Activated CD4-positive, CD25-positive, alpha-beta regulatory T cell treated with anti-CD3 and anti-CD28 coated beads, Interleukin-2, amount 50 U/mL, for 72 hours (primary cell): ENCODE measurements around the gene FAM131B.
"Not testable (repeated sequence)": the region's sequence is repeated elsewhere in the genome, so short reads cannot be mapped to it uniquely, and the experiment has no call there.

Experiments
- DNase-seq: peaks from one replicate; pipeline ENCODE4 v3.0.0; 2021

FAM131B gene

DNA sequence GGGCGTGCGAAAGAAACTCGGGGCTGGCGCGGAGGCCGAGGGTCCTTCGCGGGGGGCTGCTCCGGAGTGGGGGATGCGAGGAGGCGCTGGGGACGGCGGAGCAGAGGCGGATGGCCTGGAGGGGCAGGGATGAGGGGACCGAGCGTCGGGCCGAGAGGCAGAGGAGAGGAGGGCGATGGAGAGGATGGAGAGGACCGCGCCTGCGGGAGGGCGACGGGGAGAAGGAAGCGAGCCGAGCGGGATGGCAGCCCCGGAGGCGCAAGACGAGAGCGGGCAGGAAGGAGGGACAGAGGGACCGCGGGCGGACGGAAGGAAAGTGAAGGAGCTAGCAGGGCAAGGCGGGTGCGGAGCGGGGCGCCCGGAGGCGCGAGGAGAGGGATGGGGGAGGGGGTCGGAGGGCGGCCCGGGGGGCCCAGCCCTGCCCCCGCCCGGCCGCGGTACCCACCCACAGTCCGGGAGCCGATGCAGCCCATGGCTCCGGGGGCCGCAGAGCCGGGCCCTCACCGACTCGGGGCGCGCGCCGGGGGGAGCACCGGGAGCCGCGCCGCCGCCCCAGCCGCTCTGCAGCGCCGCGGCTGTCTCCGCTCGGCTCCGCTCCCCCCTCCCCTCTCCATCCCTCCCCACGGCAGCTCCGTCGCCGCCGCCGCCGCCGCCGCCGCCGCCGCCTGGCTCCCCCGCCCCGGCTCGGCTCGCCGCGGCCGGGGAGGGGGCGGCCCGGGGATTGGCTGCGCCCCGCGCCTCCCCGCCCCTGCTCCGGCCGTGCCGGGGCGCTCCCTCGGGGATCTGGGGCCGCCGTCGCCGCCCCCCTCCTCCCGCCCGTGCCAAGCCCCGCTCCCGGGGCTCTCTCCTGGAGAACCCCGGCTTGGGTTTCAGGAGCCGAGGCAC, at the start of gene FAM131B:
Gene FAM131B, minus strand, starts transcription at position 583 of the 885 bp plus-strand sequence. Its CDS starts 110 bp downstream, at position 473.
- DNase-seq, result no peak

DNA sequence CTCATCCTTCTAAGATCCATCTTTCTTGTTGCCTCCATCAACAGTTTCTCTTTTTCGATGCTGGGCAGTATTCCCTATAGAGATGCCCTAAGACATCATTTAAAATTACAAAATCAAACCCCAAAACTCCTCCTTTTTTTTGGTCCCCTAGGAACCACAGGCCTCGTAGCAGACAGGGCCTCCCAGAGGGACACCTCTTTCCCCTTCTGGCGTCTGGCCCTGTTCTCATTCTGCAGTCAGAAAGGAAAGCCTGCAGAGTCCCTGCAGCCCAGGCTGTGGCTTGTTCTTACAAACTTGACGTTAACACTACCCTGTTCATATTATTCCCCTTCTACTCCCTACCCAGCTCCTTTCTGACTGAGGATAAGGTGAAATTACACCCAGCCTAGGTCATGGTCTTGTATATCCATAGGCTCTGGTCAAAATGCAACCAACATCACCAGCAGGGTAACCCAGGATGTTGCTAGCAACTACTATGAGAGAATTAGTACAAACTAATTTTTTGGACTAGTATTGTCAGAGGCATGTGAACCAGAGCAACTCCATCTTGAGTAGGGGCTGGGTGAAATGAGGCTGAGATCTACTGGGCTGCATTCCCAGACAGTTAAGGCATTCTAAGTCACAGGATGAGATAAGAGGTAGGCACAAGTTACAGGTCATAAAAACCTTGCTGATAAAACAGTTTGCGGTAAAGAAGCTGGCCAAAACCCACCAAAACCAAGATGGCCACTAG, 49.6 kb upstream of the FAM131B start:
- no peak for DNase-seq

DNA sequence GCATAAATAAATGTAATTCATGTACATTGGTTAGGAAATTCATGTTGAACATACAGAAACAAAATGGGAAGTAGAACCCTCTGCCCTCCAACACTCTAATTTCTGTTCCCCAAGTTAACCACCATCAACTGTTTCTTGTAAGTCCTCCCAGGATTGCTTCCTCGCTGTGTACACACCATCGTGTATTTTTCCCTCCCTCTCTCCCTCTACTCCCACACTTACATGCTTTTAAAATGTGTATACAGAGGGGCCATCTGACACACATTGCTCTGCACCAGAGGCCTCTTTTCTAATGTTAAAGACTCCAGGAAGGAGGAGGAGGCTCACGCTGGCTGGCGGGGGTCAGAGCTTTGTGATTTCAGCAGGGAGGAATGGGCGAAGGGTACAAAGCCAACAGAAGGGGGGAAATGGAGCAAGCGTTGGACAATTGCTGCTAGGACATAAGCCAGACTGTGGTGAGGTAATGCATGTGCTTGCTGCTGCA, 48.0 kb upstream of the FAM131B start:
- DNase-seq, result no peak

DNA sequence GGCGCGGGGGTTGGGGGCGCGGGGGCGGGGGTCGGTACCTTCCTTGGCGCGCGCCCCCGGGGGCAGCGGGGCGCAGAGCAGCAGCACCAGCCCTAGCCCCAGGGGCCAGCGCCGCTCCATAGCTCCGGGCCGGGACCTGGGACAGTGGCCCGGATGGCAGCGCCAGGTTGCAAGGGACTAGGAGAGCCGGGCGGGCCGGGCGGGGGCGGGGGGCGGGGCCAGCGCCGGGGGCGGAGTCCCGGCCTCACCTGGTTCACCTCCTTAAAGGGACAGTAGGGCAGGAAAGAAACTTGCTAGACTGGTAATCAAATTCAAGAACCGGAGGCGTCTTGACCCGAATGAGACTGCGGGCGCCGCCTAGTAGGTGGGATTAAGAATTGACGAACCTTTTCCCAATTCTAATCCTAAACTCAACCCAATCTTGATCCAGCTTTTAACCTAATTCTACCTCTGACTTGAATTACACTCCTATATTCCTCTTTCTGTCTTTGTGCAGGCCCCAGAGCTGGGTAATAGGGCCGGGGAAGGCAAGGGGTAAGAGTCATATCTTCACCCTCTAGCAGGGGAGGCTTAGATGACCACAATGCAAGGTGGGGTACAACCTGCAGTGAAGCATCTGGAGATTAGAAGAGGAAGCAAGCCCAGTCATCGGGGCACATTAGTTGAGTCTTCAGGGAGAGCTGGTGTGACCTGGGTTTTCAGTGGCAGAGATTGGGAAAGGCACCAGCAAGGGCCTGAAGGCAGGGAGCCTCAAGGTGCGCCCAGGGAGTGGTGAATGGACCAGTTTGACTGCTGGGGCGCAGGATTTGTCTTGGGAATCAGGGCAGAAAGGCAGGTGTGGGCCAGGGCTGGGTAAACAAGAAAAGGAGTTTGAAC, 46.4 kb upstream of the FAM131B start, which contains the start of gene EPHA1:
Gene EPHA1, minus strand, starts transcription at position 171 of the 876 bp plus-strand sequence. Its CDS starts 51 bp downstream, at position 120.
- DNase-seq, result no peak

DNA sequence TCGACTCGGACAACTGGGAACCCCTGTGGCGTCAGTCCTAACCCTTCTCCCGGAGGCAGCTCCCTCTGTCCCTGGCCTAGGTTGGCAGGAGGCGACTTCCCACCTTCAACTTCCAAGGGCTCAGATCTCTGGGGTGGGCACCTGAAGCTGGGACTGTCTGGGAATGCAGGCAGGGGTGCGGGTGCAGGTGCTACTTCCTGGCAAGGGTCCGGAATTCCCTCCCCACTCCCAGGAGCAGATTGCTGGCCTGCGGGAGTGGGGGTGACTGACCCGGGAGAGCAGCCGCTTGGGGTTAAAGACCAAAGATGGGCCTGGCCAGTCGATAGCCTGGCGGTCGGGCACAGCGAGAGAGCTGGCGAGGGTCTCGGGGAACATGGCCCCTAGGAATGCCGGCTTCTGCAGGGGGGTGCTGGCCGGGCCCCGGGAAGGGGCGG, 45.8 kb upstream of the FAM131B start:
- no peak for DNase-seq

DNA sequence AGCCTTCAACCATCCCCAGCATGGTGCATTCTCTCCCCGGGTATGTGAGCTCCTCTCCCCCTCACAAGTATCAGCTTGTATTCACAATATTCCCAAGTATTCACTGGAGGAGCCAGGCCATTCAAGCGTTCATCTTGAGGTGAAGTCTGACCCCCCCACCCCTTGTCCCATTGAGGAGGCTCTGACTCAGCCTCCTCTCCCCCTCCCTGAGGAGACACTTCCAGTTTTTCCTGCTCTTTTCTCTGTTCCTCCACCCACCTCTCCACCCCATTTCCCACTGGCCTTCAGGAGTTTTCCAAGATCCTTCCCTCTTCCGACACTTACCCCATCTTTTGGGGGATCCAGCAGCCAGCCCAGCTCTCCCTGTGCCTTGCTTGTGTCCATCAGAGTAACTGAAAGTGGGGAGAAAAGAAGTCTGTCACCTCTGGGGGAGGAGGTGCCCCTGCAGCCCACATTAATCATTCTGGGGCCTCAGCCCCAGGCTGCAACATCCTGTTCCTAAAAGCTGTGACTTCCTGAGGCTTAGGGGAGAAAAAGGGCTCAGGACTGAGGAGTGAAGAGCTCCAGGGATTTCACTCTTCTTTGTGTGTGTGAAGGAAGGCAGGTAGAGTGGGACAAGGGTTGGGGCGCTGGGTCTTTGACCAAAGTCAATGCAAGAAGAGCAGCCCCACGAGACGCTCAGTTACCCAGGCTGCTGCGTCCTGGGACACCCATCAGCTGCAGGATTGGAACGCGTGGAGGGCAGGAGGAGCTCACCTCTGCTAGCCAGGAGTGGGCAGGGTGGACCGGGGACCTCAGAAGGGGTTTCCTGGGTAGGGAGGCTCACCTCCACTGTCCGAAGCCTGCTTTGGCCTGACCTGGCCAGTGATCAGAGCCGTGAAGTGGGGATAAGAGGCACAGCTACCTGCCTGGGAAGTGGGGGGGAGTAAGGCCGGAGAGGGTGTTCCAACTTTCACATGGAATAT, 45.1 kb upstream of the FAM131B start:
- no peak for DNase-seq

DNA sequence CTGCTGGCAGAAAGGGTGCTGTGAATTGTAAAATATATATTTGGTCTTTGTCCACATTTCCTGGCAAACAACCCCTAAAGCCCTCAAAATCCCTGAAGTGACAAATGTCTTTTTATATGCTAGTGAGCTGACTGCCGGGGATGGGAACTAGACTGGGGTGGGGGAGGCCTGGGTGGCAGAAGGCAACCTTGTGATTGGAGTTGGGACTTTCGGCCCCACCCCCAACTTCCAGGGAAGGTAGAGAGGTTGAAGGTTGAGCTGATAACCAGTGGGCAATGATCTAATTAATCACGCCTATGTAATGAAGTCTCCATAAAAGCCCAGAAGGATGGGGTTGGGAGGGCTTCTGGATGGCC, 43.5 kb upstream of the FAM131B start:
- DNase-seq, result no peak

DNA sequence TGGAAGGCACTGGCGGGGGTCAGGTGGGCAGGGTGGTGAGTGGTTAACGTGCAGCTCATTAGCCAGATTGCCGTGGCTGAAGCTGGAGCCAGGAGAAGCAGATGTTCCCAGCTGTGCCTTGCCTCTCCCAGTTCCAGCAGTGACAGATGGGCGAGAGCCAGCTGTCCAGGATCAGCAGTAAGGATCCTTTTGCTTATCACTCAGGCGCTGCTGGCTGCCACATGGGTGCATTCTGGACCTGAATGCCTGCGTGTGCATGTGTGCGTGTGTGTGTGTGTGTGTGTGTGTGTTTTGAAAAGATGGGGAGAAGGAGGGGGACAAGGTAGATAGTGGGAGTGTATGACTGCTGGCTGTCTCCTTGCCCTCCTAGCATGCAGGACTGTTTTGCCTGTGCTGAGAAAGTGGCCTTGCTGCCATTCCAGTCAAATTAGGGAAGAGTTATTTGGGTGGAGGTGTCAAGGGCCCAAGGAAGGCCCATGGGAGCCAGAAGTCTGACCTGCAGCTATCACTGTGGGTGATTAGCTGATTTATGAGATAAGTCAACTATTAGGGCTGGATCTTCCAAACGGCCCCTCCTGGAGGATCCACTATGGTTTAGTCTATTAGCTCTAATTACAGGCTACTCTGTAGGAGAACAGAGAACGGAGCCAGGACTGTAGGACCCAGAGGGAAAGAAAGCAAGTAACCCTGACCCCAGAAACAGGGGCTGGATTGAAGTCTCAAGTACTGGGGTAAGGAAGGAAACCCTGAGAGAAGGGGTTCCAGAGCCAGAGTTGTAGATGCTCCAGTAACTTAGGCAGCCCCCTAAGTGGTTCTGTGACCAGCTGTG, 42.9 kb upstream of the FAM131B start:
- DNase-seq, result no peak

DNA sequence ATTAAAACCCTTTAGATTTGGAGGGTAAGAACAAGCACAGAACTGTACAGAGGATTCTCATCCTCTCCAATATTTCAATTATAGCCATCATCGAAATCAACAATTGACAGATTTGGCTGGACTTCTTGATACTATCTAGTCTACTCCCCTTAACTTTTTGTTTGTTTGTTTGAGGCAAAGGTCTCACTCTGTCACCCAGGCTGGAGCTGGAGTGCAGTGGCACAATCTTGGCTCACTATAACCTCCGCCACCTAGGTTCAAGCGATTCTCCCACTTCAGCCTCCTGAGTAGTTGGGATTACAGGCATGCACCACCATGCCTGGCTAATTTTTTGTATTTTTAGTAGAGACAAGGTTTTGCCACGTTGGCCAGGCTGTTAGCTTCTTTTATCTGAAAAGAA, 39.7 kb upstream of the FAM131B start:
- not testable (repeated sequence) for DNase-seq

DNA sequence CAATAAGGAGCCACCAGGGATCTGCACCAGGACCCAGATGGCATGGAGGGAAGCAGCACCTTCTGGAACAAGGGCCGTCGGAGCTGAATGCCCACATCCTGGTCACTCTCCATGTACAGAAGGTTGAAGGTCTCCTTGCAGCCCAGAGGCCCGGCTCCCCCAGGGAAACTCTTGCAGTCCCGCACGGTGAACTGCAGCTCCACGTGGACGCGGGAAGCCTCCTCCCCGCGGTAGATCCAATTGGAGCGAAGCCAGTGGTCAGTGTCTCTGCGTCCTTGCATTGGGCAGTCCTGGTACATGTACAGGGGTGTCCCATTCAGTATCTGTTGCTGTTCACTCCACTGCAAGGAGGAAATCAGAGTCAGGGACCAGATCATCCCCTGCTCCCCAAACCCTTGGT, 38.8 kb upstream of the FAM131B start:
- DNase-seq, result no peak

DNA sequence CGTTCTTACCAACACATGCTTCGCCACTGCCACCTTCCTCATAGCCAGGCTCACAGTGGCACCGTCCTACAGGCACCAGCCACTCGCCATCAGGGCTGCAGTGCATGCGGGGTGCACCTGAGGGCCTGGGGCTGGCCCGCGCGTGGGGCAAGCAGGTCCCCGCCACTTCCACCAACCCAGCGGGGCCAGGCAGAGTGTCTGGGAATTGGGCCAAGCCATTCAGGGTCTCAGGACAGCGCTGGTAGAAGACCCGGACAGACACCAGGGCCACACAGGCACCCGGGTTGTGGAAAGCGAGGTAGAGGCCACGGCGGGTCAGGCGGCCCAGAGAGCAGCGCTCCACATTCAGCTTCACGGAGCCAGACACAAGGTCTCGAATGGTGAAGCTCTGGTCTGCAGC, 37.1 kb upstream of the FAM131B start:
- DNase-seq, result no peak

DNA sequence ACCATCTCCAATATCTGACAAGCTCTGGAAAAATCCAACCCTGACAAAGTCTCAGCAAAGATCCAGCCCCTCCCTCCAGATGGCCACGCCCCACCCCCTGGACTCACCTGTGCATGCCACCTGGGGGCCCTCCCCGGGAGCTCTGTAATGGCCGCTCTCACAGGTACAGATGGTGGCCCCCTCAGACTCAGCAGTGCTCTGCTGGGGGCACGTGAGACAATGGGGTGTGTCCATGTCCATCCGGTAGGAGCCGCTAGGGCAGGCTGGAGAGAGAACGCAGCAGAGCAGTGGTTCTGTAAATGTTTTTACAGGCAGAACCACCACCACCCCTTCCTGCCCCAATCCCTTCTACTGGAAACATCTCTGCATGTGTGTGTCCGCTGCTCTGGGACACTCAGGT, 36.6 kb upstream of the FAM131B start:
- no peak for DNase-seq

DNA sequence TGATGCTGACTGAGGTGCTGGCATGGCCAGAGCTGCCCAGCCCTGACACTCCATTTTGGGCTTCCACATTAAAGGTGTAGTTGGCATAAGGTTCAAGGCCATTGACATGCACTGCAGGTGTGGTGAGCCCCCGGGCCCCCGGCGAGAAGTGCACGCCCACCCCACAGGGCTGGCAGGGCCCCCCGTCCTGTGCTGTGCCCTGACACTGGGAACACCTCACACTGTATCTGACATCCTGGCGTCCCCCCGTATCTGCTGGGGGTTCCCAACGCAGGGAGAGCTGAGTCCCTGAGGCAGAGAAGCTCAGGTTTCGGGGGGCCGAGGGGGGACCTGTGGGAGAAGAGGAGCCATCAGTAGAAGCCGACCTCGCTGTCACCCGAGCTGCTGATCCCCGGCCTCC, 36.1 kb upstream of the FAM131B start:
- DNase-seq, result no peak

DNA sequence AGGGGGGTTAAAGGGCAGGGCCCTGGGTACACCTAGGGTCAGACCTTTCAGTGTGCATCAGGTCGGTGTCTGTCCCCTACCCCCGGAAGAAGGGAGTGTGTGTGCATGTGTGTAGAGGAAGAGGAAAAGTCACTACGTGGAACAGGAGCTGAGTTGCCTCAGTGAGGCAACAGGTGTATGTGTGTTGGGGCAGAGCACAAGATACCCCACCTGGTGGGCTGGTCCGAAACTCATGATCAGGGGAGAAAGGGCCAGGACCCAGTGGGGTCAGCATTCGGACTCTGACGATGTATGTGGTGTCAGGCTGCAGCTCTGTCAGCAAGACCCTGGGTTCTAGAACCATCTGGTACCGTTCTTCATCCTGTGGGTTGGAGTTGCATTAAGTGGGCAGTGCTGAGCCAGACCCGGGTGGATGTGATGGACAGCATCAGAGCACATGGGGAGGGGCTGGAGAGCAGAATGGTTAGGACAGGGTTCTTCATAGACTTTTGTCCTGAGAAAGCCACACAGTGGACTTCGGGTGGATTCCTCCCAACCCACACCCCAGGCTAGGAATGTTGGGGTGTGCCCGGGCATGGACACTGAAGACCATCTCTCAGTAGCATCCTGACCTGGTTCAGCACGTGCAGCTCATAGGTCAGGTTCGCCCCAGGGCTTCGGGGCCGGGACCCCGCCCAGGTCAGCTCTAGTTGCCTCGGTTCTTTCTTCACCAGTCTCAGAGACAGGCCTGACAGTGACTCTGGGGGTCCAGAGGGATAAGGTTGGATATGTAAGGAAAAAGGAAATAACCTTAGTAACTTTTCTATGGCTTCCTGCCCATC, 35.4 kb upstream of the FAM131B start:
- no peak for DNase-seq

DNA sequence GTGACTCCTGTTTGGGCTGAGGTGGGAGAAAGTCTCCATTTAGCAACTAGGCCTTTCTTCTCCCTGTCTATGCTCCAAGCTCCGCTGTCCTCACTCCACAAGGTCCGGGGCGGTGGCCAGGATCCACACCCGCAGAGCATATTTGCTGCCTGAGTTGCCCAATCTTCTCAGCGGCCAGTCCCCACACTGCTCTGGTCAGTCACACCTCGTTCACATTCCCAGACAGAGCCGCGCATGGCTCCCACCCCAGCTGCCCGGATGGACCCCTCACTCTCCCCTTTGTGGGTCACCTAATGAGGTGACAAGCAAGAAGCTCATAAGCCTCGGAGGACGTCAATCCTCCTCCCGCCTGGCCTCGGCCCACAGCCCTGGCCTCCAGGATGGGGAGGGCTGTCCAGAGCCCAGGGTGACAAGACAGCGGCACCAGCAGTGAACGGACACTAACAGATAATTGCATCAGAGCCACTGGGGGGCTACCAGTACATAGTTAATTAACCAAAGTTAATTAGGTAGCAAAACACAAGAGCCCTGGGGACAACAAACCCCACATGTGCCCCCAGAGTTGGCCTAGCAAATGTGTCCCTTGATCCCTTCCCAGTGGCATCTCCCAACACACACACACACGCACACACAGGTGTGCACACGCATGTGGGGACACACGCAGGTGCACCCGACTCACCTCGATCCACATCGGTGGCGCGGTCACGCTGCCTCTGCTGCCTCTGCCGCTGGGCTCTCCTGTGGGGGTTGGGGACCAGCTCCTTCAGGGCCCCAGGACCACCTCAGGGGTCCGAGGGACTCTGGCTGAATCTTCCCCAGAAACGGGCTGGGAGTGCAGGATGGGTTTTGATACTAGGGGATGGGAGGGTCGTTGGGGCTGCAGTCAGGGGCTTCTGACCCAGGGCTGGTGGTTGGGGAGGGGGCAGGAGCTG, 34.4 kb upstream of the FAM131B start:
- DNase-seq, result no peak

DNA sequence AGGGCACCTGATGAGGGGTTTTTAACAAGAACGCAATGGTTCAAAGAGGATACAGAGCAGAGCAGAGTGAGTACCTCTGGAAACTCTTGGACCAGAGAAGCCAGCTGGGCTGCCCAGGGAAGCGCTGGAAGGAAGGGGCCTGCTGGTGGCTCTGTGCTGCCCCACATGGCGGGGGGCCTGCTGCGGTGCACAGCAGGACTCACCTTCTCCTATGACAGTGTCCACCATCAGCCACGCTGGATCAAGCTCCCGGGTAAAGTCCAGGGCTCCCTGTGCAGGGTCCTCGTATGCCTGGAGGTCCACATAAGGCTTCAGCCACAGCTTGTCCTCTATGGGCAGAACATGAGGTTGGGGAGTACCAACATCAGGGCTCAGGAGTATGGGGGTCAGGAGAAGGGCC, 33.7 kb upstream of the FAM131B start:
- no peak for DNase-seq

DNA sequence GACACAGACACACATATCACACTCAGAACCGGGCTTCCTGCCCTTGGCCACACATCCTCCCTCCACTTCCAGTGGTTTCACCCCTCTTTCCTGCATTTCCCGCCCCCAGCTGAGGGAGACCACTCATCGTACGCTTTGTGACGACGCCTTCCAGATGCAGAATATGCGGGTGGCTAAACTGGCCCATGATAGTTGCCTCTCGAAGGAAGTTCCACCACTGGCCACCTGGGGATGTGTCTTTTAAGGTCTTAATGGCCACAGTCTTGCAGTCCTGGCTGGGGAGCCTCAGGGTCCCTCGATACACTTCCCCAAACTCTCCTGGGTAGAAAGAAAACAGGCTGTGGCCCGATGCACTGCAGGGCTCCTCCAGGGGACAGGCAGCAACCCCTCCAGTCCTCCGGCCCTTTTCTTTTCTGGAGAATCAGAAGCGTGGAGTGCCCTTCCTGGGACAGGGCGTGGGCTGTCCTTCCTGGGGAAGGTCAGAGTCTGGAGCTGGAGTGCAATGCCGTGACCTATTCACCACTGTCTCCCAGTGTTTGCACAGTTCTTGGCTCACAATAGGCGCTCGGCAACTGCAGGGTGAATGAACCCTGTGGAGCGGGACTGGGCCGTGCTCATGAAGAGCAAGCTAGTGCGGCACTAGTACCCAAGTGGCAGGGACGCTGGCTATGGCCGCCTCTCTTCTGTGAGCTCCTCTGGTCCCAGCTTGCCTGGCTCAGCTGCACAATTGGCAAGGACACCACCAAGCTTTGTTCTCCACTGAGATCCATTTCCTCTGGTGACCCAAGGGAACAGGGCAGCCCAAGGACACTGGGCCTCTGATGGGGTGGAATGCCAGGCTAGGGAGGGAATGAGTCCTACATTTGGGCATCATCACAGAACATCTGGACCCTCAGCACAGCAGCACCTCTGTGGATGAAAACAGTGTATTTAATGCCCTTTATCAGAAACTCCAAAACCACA, 33.0 kb upstream of the FAM131B start:
- no peak for DNase-seq
